Measurements from ENCODE around the gene ETV5.
"Not testable (repeated sequence)": the region's sequence is repeated elsewhere in the genome, so short reads cannot be mapped to it uniquely, and the experiment has no call there.

The ETV5 gene

GRCh38 chr3:186059192-186059591 is 49.7 kb downstream of the ETV5 start:
- no peak for DNase-seq

GRCh38 chr3:186058225-186058624 is 50.7 kb downstream of the ETV5 start:
- DNase-seq: no peak

- DNase-seq: no peak
Observed at GRCh38 chr3:186057594-186057993, 51.3 kb downstream of the ETV5 start.

- DNase-seq: no peak
Observed at GRCh38 chr3:186054792-186055352, 54.0 kb downstream of the ETV5 start.

GRCh38 chr3:186053954-186054791 is 54.7 kb downstream of the ETV5 start:
- DNase-seq: no peak

- DNase-seq: no peak
Observed at GRCh38 chr3:186052096-186052840, 56.6 kb downstream of the ETV5 start.

GRCh38 chr3:186049001-186049400 is 59.9 kb downstream of the ETV5 start:
- DNase-seq: no peak

- no peak for DNase-seq
Observed at GRCh38 chr3:186048119-186048518, 60.8 kb downstream of the ETV5 start.

- no peak for DNase-seq
Observed at GRCh38 chr3:186046838-186047237, 62.1 kb downstream of the ETV5 start.

GRCh38 chr3:186044968-186045367 is 63.9 kb downstream of the ETV5 start:
- no peak for DNase-seq

GRCh38 chr3:186044427-186044826 is 64.5 kb downstream of the ETV5 start:
- DNase-seq: no peak

GRCh38 chr3:186042521-186043202 is 66.2 kb downstream of the ETV5 start:
- DNase-seq: no peak

- no peak for DNase-seq
Observed at GRCh38 chr3:186042036-186042435, 66.9 kb downstream of the ETV5 start.

GRCh38 chr3:186038360-186038759 is 70.5 kb downstream of the ETV5 start:
- DNase-seq: no peak

GRCh38 chr3:186035277-186035676 is 73.6 kb downstream of the ETV5 start:
- DNase-seq: no peak

- DNase-seq: no peak
Observed at GRCh38 chr3:186032321-186032720, 76.6 kb downstream of the ETV5 start.

- DNase-seq: not testable (repeated sequence)
Observed at GRCh38 chr3:186025993-186026392, 82.9 kb downstream of the ETV5 start.

- DNase-seq: no peak
Observed at GRCh38 chr3:186025161-186025560, 83.7 kb downstream of the ETV5 start.

GRCh38 chr3:186024210-186024609 is 84.7 kb downstream of the ETV5 start:
- no peak for DNase-seq

GRCh38 chr3:186022931-186023330 is 86.0 kb downstream of the ETV5 start:
- DNase-seq: no peak

- DNase-seq: no peak
Observed at GRCh38 chr3:186021673-186022362, 87.1 kb downstream of the ETV5 start.

GRCh38 chr3:186021250-186021649 is 87.6 kb downstream of the ETV5 start:
- not testable (repeated sequence) for DNase-seq

GRCh38 chr3:186019288-186019687 is 89.6 kb downstream of the ETV5 start:
- not testable (repeated sequence) for DNase-seq
